ENCODE results near the gene CCDC141.

The CCDC141 gene

DNA sequence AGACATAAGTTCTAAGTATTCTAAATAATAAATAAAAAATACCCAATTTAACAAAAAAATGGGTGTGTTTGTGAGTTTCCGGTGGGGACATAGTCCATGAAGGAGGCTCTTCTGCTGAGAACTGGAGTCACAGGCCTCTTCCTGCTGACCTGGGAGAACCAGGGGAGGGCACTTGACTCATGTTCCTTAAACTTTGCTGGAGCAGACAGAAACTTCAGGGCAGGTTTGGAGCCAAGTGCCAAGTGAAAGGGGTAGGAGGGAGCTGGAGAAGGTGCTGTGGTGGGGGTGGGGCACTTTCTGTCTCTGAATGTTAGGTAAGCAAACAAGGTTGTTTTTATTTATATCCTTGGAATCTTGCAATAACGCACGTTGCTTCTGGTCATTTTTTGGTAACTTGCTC is 163.9 kb downstream of the CCDC141 start:
- Histone ChIP-seq H3K27me3 (ENCODE audit: insufficient read depth, low read length) (peaks cover 5% of the 10 kb centered on the region), H2AFZ (ENCODE audit: low read depth, low read length) (no peak overlapping the region), H3K4me3 (ENCODE audit: low read length) (no peak overlapping the region), H3K36me3 (ENCODE audit: insufficient read depth, low read length) (no peaks in the 10 kb centered on the region), H3K4me1 (ENCODE audit: insufficient read depth, low read length) (no peaks in the 10 kb centered on the region), H3K9me3 (ENCODE audit: low read length) (no peaks in the 10 kb centered on the region)

DNA sequence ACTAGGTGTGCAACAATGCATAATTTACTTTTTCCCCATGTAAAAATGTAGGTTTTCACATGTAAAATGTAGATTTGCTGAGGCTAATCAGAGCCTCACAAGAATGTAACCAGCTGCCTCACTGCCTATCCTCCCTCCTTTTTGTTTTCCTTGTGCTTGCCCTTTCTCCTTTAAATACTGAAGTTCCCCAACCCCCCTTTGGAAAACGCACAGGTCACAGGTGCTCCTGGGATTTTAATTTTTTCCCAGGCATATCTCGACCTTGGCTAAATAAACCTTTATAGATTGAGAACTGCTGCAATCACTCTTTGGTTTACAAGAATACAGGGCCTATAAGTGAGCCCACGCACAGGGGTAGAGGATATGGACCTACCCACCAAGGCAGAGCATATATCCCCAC is 165.5 kb downstream of the CCDC141 start:
- Histone ChIP-seq H3K36me3 (ENCODE audit: insufficient read depth, low read length) (no peaks in the 10 kb centered on the region), H3K9me3 (ENCODE audit: low read length) (no peaks in the 10 kb centered on the region), H2AFZ (ENCODE audit: low read depth, low read length) (no peak overlapping the region), H3K27me3 (ENCODE audit: insufficient read depth, low read length) (peaks cover 5% of the 10 kb centered on the region), H3K4me1 (ENCODE audit: insufficient read depth, low read length) (no peaks in the 10 kb centered on the region), H3K4me3 (ENCODE audit: low read length) (no peak overlapping the region)

DNA sequence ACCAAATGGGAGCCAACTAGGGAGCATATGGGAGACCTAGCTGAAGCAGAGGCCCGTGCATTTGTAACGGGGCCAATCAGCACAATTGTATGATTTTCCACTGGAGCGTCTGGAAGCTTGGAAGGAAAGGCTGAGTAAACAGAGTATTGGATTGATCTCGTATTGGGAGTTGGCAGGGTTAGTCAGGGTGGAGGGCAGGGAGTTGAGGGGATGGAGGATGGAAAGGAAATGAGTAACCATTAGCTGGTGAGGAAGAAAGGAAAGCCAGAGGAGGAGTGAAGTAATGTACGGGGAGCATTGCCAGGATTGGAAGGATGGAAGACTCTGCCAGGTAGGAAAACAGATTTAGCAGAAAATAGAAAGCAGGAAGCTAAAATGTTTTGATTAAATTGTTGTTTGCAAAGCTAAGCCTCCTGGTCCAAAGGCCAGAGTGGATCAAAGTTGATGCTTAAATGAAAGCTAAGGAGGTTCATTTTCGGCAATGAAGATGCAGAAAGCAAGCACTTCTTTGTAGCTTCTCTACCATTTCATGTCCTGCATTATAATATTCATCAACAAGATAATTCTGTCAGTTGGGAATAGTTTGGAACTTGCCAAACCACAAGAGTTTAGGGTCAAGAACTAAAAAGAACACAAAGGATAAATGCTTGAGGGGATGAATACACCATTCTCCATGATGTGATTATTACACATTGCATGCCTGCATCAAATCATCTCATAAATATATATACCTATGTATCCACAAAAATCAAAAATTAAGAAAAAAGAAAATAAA is 167.1 kb downstream of the CCDC141 start:
- H3K4me3 ChIP-seq (ENCODE audit: low read length): no peak overlapping the region
- peaks cover 5% of the 10 kb centered on the region for H3K27me3 ChIP-seq (ENCODE audit: insufficient read depth, low read length)
- H3K4me1 ChIP-seq (ENCODE audit: insufficient read depth, low read length): no peaks in the 10 kb centered on the region
- H2AFZ ChIP-seq (ENCODE audit: low read depth, low read length): no peak overlapping the region
- H3K9me3 ChIP-seq (ENCODE audit: low read length): no peaks in the 10 kb centered on the region
- H3K36me3 ChIP-seq (ENCODE audit: insufficient read depth, low read length): no peaks in the 10 kb centered on the region

DNA sequence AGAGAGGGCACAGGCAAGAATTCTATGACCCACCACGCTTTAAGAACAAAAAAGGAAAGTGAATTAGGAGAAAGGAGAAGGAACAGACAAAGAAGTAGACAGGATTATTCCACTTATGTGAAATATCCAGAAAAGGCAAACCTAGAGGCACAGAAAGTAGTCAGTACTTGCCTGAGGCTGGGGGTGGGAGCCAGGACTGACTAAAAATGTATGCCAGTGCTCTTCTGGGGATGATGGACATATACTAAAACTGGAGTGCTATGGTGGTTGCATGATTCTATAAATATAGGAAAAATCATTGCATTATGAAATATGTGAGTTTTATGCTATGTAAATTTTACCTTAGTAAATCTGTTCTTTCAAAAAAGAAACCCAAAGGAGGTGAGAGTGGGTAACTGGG is 168.9 kb downstream of the CCDC141 start:
- H2AFZ ChIP-seq (ENCODE audit: low read depth, low read length): no peak overlapping the region
- no peaks in the 10 kb centered on the region for H3K4me1 ChIP-seq (ENCODE audit: insufficient read depth, low read length)
- no peaks in the 10 kb centered on the region for H3K9me3 ChIP-seq (ENCODE audit: low read length)
- H3K36me3 ChIP-seq (ENCODE audit: insufficient read depth, low read length): no peaks in the 10 kb centered on the region
- peaks cover 5% of the 10 kb centered on the region for H3K27me3 ChIP-seq (ENCODE audit: insufficient read depth, low read length)
- no peak overlapping the region for H3K4me3 ChIP-seq (ENCODE audit: low read length)

DNA sequence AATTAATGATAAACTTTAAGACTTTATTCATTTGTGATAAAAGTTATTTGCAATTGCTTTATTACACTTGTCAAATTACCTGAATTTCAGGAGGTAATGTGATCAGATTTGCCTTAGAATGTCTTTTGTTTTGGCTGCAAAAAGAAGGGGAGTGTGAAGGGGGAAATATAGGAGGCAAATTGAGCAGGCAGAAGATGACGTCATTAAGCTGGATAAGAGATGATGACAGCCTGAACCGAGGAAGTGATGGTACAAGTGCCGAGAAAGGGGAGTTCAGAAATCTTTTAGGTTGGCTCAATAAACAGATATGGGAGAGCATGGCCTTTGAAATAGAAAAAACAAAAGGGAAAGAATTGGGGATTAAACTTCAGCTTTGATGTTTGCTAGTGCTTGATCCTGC is 169.7 kb downstream of the CCDC141 start:
- H3K27me3 ChIP-seq (ENCODE audit: insufficient read depth, low read length): peaks cover 2% of the 10 kb centered on the region
- no peak overlapping the region for H3K4me3 ChIP-seq (ENCODE audit: low read length)
- no peaks in the 10 kb centered on the region for H3K4me1 ChIP-seq (ENCODE audit: insufficient read depth, low read length)
- H3K36me3 ChIP-seq (ENCODE audit: insufficient read depth, low read length): no peaks in the 10 kb centered on the region
- H2AFZ ChIP-seq (ENCODE audit: low read depth, low read length): no peak overlapping the region
- no peaks in the 10 kb centered on the region for H3K9me3 ChIP-seq (ENCODE audit: low read length)

DNA sequence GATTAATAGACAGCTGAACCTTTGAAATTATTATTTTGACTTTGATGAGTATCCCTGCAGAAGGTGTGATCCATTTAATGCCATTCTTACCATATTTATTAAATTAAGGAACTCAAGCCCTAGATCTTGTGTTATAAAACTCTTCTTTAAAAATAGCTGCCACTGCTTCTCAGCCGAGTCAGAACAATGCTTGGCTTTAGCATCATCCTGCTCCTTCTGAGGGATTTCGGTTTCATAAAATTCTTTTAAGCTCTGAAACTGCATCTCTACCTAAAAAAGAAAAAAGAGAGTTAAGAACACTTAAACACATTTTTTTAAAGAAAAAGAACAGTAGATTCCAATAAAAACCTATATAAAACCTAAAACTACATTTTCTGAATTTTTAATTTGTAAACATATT is 172.1 kb downstream of the CCDC141 start:
- no peak overlapping the region for H2AFZ ChIP-seq (ENCODE audit: low read depth, low read length)
- no peaks in the 10 kb centered on the region for H3K4me1 ChIP-seq (ENCODE audit: insufficient read depth, low read length)
- no peaks in the 10 kb centered on the region for H3K36me3 ChIP-seq (ENCODE audit: insufficient read depth, low read length)
- H3K4me3 ChIP-seq (ENCODE audit: low read length): no peak overlapping the region
- peaks cover under 1% of the 10 kb centered on the region for H3K27me3 ChIP-seq (ENCODE audit: insufficient read depth, low read length)
- no peaks in the 10 kb centered on the region for H3K9me3 ChIP-seq (ENCODE audit: low read length)

DNA sequence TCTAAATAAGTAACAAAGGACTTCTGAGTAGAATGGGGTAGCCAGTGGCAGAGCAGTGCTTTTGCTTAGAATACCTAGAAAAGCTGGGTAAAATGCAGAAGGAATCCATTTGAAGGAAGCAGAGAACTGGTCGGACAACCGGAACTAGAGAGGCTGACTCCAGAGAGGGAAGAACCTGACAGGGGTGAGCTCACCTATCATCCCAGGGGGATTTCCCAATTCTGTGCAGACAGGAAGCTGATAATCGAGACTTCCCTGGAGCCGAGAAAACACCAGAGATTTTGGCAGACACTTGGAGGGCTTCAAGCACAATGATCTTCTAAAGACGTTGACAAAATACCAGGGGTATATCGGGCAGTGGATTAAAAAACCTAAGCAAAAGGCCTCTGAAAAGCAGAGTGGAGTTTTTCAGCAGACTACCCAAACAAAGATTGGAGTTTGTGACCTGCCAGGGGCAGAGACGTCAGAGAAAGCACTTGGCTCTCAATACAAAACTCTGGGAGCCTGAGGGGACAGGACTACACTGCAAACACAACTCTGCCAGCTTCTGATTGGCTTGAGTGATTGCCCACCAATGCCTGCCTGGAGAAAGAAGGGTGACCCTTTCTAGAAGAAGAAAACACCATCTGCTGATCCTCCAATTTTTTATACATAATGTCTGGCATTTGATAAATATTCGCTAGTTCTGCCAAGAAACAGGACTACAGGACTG is 175.3 kb downstream of the CCDC141 start:
- no peaks in the 10 kb centered on the region for H3K27me3 ChIP-seq (ENCODE audit: insufficient read depth, low read length)
- no peaks in the 10 kb centered on the region for H3K4me1 ChIP-seq (ENCODE audit: insufficient read depth, low read length)
- no peaks in the 10 kb centered on the region for H3K36me3 ChIP-seq (ENCODE audit: insufficient read depth, low read length)
- no peak overlapping the region for H3K4me3 ChIP-seq (ENCODE audit: low read length)
- no peak overlapping the region for H2AFZ ChIP-seq (ENCODE audit: low read depth, low read length)
- no peaks in the 10 kb centered on the region for H3K9me3 ChIP-seq (ENCODE audit: low read length)

DNA sequence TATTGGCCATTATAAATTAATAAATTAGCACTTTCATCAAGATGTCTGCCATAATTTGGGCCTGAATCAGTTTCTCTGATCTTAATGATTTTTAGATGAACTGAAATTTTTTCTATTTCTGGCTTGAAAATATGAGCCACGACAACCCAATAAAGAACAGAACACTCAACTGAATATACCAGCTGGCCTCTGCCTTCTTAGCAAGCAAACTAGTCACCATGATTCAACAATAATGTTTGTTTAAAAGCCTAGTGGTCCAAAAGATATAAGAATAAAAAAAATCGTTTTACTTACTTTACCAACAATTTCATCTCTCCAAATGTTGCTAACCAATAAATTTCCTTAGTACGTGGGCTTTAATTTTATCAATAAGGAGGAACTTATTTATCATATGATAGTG is 176.0 kb downstream of the CCDC141 start:
- H3K4me3 ChIP-seq (ENCODE audit: low read length): no peak overlapping the region
- no peaks in the 10 kb centered on the region for H3K4me1 ChIP-seq (ENCODE audit: insufficient read depth, low read length)
- H3K27me3 ChIP-seq (ENCODE audit: insufficient read depth, low read length): no peaks in the 10 kb centered on the region
- no peaks in the 10 kb centered on the region for H3K9me3 ChIP-seq (ENCODE audit: low read length)
- H3K36me3 ChIP-seq (ENCODE audit: insufficient read depth, low read length): no peaks in the 10 kb centered on the region
- no peak overlapping the region for H2AFZ ChIP-seq (ENCODE audit: low read depth, low read length)

DNA sequence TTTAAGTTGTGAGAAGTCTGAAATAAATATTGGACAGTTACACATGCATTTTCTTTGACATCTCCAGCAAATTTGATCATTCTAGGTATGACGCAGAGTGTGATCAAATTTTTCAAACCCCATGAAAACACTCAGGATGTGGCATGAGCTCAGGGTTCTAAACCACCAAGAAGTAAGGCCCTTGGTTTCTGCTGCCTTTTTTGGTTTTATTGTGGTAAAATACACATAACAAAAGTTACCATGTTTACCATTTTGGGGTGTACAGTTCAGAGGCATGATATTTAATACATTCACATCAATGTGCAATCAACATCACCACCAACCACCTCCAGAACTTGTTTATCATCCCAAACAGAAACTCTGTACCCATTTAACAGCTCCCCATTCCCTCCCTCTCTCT is 178.4 kb downstream of the CCDC141 start:
- Histone ChIP-seq H3K4me1 (ENCODE audit: insufficient read depth, low read length) (no peaks in the 10 kb centered on the region), H3K4me3 (ENCODE audit: low read length) (no peak overlapping the region)

DNA sequence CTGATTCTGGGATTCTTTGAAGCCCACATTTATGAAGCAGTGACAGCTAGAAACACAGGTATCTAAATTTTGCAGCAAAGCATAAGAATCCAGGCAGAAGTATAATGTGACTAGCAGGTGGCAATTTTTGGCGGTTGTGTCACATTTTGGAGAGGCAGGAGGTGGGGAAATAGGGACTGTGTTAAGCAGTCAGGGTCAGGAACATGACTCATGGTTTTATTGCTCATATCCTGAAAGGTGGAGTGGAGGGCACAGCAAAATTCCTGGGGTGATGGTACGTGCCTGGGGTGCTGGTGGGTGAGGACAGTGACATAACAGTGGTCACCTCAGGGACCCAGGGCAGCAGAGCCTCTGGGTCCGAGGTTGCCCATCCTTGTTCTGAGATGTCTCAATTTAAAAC is 179.2 kb downstream of the CCDC141 start:
- Histone ChIP-seq H3K27me3 (ENCODE audit: insufficient read depth, low read length) (no peaks in the 10 kb centered on the region), H3K36me3 (ENCODE audit: insufficient read depth, low read length) (no peaks in the 10 kb centered on the region), H3K9me3 (ENCODE audit: low read length) (no peaks in the 10 kb centered on the region), H3K4me3 (ENCODE audit: low read length) (no peak overlapping the region), H2AFZ (ENCODE audit: low read depth, low read length) (no peak overlapping the region), H3K4me1 (ENCODE audit: insufficient read depth, low read length) (no peaks in the 10 kb centered on the region)

More for the DNA sequence above, 178.4 kb downstream of the CCDC141 start:
- H3K36me3 ChIP-seq (ENCODE audit: insufficient read depth, low read length): no peaks in the 10 kb centered on the region
- no peaks in the 10 kb centered on the region for H3K9me3 ChIP-seq (ENCODE audit: low read length)
- H3K27me3 ChIP-seq (ENCODE audit: insufficient read depth, low read length): no peaks in the 10 kb centered on the region
- H2AFZ ChIP-seq (ENCODE audit: low read depth, low read length): no peak overlapping the region

DNA sequence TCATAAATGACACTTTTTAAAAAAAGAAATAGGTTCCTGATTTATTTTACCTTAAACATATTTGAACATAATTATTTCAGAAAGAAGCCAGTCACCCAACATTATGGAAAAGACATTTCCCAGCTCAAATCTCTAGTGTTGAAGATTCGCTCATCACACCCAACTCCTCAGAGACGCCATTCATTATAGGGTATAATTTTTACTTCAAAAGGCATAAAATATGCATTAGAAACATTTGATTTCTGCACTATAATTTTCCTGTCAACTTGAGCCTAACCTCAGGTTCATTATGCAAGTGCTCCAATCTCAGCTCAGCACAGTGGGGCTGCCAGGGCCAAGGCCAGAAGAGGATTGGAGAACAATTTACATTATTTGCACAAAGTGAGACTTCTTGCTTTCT is 183.9 kb downstream of the CCDC141 start:
- H3K4me3 ChIP-seq (ENCODE audit: low read length): no peak overlapping the region

DNA sequence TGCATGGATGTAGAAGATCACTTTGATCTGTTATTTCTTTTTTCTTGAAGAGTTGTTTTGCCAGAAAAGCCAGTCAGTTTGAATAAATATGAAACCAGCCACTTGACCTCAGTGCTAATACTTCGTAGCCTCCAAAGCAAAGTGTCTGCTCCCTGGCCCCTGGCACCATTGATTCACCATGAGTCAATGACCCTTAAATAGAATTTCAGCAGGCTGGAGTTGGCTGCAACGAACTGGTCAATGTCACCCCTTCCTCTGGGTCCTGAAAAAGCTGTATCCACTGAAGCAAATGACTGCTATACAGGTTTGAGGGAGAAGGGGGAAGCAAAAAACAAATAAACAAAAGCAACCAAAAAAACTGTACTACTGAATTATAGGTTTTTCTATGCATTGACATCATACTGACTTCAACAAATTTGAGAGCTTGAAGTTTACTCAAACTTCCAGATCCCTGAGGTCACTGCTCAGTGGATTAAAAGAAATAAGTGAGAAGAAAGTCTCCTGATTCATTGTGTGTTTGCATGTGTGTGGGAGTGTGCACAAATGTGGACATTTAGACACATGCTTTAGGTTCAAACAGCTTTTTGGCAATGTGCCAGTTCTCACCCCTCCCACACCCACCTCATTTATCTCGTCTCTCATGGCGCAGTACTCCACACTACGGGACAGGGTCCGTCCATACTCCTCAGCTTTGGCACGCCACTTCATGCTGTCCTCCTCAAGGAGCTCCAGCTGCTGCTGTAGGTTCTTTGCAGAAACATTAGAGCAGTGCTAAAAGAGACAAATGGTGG is 184.6 kb downstream of the CCDC141 start:
- no peaks in the 10 kb centered on the region for H3K4me1 ChIP-seq (ENCODE audit: insufficient read depth, low read length)
- no peaks in the 10 kb centered on the region for H3K36me3 ChIP-seq (ENCODE audit: insufficient read depth, low read length)
- no peaks in the 10 kb centered on the region for H3K9me3 ChIP-seq (ENCODE audit: low read length)
- no peaks in the 10 kb centered on the region for H3K27me3 ChIP-seq (ENCODE audit: insufficient read depth, low read length)
- no peak overlapping the region for H3K4me3 ChIP-seq (ENCODE audit: low read length)
- no peak overlapping the region for H2AFZ ChIP-seq (ENCODE audit: low read depth, low read length)

More for the DNA sequence above, 183.9 kb downstream of the CCDC141 start:
- H3K36me3 ChIP-seq (ENCODE audit: insufficient read depth, low read length): no peaks in the 10 kb centered on the region
- H3K27me3 ChIP-seq (ENCODE audit: insufficient read depth, low read length): no peaks in the 10 kb centered on the region
- H2AFZ ChIP-seq (ENCODE audit: low read depth, low read length): no peak overlapping the region
- H3K9me3 ChIP-seq (ENCODE audit: low read length): no peaks in the 10 kb centered on the region
- no peaks in the 10 kb centered on the region for H3K4me1 ChIP-seq (ENCODE audit: insufficient read depth, low read length)
